Fibroblast of skin of left quadriceps (primary cell): Measurements from ENCODE around the gene SMPD2.
"Not testable (repeated sequence)": the region's sequence is repeated elsewhere in the genome, so short reads cannot be mapped to it uniquely, and the experiment has no call there.

Experiments
- DNase-seq, 2 experiments: peaks; one replicate each; pipeline ENCODE4 v3.0.0-alpha.2; 2013; ENCODE audit warnings: low read depth in 2 of 2

The SMPD2 gene

DNA sequence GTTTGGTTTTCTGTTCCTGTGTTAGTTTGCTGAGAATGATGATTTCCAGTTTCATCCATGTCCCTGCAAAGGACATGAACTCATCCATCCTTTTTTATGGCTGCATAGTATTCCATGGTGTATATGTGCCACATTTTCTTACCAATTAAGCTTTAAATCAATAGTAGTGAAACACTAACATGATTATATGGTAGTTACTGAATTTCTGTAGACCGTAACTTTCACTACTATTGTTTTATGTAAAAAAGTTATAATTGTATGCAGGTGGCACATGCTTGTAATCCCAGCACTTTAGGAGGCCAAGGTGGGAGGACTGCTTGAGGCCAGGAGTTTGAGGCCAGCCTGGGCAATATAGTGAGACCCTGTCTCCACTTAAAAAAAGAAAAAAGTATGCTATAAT is 20.7 kb downstream of the SMPD2 start:
- DNase-seq = not testable (repeated sequence)

DNA sequence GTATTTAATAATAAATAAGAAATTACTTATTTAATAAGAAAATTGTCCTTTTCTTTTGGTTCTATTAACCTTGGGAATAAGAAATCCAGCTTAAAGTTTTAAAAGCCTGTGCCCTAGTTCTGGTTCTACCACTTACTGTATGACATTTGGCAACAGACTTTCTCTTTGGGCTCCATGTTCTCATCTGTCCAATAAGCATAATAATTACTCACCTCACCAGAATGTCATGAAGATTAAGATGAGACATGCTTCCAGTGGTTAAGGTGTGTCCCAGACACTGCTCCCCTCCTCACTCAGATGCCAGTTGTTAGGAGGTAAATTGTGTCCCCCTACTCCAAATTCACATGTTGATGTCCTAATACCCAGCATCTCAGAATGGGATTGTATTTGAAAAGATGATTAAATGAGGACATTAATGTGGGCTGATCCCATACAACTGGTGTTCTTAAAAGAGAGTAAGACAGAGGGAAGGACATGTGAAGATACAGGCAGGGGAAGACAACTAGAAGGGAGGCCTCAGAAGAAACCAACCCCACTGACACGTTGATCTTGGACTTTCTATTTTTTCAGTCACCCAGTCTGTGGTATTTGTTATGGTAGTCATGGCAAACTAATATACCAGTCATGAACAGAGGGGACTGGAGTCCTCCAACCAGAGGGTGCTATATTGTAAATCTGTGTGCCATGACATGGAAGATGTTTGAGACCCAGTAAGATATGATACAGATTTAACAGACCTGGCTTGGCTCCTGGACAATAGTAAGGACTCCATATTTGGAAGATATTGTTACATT is 21.4 kb downstream of the SMPD2 start:
- DNase-seq = no peak

GRCh38 chr6:109465772-109466171 is 25.2 kb downstream of the SMPD2 start:
- no peak for DNase-seq

- no peak for DNase-seq
Measured at GRCh38 chr6:109466212-109466923, 25.8 kb downstream of the SMPD2 start.

GRCh38 chr6:109467696-109468095 is 27.2 kb downstream of the SMPD2 start:
- DNase-seq = no peak

- no peak for DNase-seq
Measured at GRCh38 chr6:109469591-109470189, 29.2 kb downstream of the SMPD2 start.

DNA sequence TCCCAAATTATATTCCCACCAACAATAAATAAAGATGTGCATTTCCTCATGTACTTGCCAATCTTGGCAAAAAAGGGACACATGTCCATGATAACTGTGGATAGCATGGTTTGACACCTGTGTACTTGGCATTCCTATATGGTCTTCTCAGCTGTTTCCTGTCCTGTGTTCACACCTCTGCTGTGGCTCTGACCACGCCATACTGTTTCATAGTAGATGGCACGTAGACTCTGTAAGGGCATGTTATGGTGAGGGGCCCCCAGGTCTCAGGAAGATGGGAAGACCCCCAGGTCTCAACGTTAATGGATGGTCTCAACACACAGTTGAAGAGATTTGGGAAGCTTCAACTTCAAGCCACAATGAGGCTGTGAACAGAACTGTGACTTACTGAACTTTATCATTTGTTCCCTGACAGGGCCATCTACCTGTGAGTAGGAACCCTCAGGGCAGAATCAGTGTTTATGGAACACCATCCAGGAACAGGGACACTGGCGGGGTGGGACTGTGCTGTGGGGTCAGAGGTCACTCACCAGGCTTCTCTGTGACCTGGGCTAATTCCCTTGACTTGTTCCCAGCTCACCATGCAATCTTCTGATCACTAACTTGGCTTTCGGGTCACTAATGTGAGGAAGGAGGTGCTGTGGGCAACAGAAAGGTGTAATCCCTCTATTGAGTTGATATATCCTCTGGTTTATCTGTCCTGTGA is 30.7 kb downstream of the SMPD2 start:
- no peak for DNase-seq

DNA sequence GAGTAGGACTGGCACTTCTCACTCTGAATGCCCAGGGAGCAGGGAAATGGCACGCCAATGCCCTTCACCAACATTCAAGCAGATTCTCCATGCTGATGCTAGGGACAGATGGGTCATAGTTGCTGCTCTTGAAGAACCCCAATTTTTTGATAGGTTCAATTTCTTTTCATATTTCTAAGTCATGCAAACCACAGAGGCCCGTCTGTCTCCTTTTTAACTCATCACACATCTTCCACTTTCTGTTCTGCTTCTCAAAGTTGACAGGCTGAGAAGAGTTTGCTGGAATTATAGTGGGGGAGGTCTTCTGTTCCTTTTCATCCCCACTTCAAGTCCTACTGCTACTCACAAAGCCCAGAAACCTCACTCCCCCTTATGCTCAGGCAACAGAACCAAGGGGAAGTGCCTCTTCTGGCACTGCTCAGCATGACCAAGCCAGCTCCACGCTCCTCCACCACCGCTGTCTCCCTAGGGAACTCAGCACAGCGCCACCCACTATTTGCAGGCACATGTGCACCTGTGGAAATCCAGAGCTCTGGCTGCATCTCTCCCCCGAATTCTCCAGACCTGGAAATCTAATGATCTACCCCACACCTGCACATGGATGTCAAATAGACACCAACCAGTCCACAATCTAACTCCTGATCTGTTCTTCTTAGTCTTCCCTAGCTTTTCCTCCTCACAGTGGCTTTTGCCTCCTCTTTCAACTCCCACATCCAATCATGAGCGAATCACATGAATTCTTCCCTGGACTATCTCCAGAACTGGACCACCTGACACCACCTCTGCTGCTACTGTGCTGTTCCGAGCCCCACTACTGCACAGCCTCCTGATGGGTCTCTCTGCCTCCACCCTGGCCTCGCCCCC is 31.8 kb downstream of the SMPD2 start:
- no peak for DNase-seq

DNA sequence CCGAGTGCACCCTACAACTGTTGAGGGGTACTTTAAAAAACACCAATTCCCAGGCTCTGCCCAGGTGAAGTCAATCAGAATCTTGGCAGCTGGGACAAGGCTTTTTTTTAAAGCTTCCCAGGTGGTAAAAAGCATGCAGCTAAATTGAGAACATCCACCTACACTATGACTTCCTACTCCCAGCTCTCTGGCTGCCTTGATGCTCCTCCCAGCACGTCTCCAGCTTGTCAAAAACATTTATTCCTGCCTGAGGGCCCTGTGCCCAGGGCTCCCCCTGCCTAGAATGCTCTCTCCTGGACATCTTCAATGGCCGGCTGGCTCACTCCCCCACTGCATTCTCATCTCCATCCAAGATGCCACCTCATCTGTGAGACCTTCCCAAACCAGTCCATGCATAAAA is 32.6 kb downstream of the SMPD2 start:
- DNase-seq = no peak

GRCh38 chr6:109474995-109475394 is 34.5 kb downstream of the SMPD2 start:
- DNase-seq = no peak

DNA sequence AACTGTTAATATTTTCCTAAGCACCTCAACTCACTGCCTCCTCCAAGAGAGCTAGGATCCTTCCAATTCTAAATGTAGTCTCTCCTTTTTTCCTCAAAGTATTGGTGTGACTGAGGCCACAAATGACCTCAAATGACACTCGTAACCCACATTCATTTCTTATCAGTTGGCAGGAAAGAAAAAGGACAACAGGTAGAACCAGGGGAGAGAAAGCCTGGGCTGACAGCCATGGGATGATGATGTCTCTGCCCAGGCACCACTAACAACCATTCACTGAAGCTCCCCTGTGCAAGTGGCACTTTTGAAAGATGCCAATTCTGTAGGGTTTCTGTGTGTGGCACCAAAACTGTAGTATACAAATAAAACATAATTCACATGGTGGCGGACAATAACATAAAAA is 35.1 kb downstream of the SMPD2 start:
- DNase-seq = no peak

DNA sequence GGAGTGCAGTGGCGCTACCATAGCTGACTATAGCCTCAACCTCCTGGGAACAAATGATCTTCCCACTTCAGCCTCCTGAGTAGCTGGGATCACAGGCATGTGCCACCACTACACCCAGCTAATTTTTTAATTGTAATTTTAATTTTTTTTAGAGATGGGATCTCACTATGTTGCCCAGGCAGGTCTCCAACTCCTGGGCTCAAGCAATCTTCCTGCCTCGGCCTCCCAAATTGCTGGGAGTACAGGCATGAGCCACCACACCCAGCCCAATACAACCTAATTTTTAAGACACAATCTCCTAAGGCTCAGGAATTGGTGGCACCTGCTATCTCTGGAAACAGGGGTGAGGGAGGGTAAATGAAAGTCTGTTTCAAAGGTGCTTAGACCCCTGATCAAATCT is 36.7 kb downstream of the SMPD2 start:
- no peak for DNase-seq

DNA sequence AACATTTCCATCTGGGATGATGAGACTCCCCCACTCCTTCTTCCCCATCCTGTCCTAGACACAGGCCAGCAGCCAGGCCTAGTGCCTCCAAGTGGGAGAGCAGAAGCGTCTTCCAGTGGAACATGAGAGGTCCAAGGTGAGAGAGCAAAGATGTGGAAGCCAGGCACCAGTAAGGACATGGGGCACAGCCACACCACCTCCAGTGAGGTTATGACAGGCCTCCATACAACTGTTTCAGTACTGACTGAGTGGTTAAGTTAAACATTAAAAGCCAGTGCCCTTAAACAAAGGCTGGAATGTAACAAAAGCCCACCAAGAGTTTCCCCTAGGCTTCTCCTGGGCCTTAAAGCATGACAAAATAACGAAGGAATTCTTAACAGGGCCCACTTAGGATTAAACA is 37.2 kb downstream of the SMPD2 start:
- no peak for DNase-seq

DNA sequence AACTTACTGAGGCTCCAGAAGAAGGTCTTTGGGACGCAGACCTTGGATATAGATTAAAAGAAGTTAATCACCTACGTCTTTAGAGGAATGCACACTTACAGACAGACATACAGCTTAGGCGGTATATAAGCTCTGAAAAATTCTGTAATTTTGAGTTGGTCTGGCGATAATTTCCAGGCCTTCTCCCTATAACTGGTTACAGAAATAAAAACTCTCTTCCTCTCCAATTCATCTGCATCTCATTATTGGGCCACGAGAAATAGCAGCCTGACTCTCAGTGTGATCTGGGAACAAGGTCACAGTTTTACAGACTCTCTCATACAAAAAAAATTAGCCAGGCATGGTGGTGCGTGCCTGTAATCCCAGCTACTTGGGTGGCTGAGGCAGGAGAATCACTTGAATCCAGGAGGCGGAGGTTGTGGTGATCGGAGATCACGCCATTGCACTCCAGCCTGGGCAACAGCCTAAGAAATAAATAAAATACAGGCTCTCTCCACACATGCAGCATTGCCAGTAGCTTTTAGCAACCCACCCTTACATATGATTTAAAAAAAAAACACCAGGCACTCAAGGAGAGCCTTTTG is 37.8 kb downstream of the SMPD2 start:
- DNase-seq = peak in 1 of 2 experiments; percentile 53

DNA sequence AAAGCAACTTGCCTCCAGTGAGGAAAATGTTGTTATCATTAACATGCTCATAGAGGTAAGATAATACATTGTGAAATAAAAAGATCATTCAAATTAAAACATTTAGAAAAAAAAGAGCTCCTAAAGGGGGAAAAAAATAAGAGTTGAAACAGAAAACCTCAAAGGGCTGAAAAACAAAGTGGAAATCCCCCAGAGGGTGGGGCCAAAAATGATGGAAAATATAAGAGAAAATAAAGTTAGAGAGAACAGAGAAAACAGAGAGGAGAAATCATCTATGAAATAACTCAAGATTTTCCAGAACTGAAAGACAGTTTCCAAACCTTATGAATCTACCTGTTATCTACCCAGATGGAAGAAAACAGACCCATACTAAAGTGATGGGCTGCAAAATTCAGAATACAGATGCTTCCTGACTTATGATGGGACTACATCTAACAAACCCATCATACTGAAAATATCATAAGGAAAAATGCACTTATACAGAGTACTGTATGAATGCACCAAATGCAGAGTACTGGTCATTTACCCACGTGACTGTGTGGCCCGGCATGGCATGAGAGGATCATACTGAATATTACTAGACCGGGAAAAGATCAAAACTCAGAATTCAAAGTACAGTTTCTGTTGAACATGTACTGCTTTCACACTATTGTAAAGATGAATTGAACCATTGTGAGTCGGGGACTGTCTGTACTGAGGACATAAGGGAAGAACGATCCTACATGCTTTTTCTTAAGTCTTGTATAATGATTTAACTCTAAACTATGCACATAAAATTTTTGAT is 38.5 kb downstream of the SMPD2 start:
- DNase-seq = no peak

GRCh38 chr6:109480993-109481480 is 40.5 kb downstream of the SMPD2 start:
- no peak for DNase-seq

- DNase-seq = peak; percentile 75
Measured at GRCh38 chr6:109482905-109483734, 42.6 kb downstream of the SMPD2 start, which contains the start of gene ZBTB24. TSS of gene ZBTB24 (minus strand) at chr6:109483219. CDS start at chr6:109482026, 1,193 bp downstream.

DNA sequence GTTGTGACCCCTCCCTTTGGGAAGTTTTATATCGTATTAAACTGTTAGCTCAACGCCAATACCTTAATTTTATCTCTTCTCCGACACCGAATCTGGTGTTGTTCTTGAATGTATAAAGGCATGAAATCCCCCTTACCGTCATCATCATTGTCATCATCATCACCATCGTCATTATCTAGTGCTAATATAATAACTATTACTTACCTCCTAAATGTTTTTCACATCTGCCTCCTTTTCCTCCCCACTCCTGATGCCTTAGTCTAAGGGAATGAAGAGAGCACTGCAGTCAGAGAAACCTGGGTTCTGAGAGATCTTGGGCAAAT is 43.2 kb downstream of the SMPD2 start:
- no peak for DNase-seq

GRCh38 chr6:109484122-109484521 is 43.6 kb downstream of the SMPD2 start:
- no peak for DNase-seq
